Kidney capillary endothelial cell (primary cell): ENCODE data around the gene RSPH9.

Experiments used
- DNase-seq: peaks from one replicate; pipeline ENCODE4 v3.0.0-alpha.2; 2018; ENCODE audit warnings: low spot score

RSPH9 gene

GRCh38 chr6:43668151-43669028 is 23.6 kb downstream of the RSPH9 start:
- no peak for DNase-seq

DNA sequence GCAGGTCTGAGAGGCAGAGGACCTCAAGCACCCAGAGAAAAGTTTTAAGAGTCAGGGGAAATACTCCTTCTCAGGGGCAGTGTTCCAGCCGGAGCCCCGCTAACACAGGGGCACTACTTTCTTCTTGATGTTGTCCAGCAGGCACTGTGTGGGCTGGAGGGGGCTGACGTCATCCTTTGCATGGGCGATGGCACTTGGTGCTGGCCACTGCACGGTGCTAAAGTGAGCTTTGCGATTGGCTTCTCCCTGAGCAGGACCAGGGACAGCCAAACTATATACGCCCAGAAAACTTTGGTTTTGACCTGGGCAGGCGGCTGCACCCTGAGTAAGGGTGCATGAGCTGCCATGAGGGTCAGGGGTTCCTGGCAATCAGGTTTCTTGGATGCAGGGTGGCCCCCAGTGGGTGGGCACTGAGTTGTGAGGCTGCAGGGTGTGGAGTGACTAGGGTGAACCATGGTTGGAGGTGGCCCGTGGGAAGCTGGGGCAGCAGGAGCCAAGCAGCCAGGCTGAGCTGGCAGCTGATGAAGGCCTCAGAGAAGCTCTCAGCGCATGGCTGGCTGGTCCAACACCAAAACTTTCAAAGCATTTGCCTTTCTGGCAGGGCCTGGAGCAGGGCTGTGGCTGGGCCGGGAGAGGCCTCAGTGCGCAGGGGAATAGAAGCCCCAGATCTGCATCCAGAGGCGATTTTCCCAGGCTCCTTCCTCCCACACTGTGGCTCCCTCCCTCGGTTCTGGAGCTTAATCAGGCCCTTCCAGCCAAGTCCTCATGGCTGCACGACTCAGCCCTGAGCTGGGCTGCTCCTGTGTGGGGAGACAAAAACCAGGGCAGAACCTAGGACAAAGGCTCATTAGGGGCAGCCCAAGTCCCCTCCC is 24.4 kb downstream of the RSPH9 start:
- DNase-seq: no peak

- DNase-seq: no peak
Observed at GRCh38 chr6:43669922-43670622, 25.2 kb downstream of the RSPH9 start.

DNA sequence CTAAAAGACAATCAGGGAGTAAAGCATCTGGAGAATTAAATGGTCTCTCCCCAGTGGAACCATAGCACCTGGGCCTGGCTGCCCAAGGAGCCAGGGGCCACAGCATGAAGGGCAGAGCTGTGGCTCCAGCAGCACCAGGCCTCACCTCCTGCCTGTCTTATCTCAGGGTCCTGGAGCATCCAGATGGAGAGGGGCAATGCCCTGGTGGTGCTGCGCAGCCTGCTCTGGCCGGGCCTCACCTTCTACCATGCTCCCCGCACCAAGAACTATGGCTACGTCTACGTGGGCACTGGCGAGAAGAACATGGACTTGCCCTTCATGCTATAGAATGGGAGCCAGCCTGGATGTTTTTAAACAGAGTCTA is 25.8 kb downstream of the RSPH9 start:
- DNase-seq: no peak

- DNase-seq: no peak
Observed at GRCh38 chr6:43671011-43671800, 26.4 kb downstream of the RSPH9 start.

GRCh38 chr6:43671801-43672690 is 27.2 kb downstream of the RSPH9 start:
- DNase-seq: no peak

DNA sequence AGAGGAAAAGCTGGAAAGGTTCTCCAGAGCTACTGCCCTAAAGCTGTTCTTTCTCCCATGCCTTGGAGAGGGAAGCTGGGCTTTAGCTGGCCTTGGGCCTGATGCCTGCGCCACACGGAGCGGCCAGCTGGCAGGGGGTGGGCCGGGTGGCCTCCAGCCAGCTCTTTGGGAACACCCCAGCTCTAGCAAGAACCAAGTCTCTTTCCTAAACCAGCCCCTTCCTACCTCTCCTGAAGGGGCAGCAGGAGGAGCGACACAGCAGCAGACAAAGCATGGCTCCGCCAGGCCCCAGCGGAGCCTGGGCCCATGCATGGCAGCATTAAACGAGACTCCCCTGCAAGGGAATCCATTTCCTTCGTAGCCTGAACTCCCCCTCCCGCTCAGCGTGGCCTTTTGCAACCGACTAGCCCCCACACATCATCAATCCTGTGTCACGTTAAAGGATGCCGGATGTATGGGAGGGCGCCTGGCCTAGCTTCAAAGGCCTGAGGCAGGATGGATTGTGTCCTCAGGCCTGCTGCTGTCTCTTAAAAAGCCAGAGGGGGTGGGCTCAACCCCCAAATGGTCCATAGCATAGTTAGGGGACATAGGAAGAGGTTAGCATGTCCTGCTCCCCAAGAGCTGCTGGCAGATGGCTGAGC is 28.7 kb downstream of the RSPH9 start:
- no peak for DNase-seq

DNA sequence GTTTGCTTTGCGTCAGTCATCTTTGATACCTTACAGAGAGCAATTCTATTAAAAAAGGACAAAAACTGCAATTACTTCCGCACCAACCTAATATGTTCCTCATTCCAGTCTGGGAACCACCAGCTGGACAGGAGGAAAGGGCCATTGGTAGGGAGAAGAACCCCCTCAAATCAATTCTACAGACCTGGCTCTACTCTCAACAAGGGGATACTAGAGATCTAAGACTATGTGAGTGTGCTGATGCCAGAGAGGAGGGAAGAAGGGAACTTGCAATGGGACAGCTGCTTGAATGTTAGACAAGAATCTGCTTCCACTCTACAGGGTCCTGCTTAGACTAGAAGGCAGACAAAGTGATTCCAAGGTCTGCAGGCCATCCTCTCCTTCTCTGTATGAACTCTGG is 29.5 kb downstream of the RSPH9 start:
- no peak for DNase-seq

DNA sequence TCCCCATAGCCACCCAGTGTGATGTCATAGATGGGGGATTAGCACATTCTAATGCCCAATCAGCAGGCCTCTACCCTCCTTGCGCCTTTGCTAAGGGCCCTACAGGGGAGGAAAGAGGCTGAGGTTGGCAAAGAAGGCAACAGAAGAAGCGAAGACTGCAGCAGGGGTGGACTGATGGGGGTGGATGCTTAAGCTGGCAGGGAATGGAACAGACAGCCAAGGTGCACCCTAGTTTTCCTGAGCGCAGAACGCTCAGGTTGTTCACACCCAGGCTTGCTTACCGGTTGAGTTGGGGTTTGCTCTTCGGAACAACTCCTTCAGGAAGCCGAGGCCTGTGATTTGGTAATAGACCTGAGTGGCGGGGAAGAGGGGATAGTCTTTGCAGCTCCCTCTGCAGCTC is 30.1 kb downstream of the RSPH9 start:
- DNase-seq: no peak

DNA sequence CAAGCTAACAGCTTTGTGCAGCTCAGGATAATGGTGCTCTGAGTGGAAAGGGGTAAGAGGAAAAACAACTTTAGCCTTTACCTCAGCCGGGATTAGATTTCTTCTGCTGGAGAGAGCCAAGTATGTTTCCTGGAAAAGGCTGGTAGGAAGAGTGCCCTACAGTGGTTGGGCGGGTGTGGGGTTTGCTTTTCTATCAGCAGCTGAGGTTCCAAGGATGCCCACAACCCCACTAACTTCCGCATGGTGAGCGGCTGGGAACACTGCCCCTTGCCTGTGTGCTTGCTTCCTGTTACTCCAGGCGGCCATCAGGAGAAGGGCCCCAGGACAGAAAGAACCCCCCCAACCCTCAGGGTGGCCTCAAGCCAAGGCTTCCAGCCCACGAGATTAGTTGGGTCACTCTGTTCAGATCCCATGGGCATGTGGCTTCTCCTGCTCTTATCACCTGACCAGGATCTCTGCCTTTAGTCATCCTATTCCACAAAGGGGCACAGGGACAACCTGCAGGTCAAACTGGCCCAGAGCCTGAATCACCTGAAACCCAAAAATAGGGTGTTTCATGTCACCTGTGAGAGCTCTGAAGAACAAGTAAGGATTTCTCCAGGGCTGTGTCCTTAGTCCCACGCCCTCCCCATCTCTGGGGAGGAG is 32.2 kb downstream of the RSPH9 start:
- DNase-seq: no peak

DNA sequence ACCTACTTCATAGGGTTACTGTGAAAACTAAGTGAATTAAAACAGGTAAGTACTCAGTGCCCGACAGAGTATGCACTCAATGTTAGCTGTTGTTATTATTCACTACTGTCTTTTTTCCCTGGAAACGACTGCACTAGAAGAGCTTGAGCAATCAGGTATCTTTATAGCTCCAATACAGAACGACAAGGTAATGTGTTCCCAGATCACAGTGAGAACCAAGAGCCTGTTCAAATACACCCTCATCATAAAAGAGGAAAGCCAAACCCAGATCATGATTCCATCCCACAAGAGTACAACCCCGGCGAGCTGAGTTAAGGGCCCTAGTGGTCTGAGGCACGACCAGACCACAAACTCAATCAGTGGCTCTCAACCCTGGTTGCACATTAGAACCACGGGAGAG is 32.9 kb downstream of the RSPH9 start:
- no peak for DNase-seq

GRCh38 chr6:43678341-43678740 is 33.5 kb downstream of the RSPH9 start:
- no peak for DNase-seq

DNA sequence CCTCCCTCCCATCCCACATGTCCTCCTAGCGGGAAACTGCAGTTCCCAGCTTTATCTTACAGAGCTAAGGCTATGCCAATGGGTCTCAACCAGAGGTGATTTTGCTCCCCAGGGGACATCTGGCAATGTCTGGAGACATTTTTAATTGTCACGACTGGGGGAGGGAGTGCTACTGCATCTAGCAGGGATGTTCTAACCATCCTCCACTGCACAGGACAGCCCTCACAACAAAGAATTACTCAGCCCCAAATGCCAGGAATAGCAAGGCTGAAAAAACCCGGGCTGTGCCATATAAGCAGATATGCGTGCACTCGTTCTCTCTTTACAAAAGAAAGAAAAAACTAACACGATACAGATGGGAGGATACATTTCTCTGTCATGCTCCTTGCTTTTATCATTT is 34.2 kb downstream of the RSPH9 start:
- no peak for DNase-seq

DNA sequence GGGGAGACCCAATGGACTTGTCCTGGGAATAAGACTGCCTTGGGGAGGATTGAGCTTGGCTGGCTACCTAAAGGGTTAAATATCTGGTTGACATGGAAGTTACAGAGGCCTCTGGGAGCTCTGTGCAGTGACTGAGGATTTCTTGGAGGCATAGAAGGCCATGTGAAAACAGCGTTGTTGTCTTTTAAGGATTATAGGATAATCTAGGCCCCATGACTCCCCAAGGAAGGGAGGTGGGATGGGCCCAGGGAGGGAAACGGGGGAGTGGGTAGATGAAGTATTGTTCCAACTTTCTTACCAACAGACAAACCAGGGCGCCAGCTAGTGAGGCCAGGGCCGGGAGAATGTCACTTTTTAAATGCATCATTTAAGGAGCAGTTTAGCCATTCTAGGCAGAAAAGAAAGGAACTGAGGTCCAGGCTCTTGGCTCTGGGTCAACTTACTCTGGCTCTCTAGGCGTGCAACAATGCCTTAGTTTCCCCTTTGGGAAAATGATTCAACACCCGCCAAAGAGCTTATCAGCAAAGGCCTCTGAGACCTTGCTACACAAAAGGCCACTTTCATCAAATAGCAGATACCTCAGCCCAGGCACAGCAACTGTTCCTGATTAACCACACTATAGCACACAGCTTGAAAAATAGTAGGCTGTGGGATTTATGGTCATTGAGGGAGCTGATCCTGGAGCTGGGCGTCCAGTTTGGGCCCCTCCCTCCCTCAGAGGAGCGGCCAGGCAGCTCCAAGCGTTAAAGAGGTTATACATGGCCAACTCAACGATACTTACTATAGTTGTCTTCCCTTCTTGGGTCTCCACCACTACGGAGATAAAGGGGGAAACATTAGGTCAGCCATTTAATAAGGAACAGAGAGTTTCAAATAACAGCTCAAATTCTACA is 35.7 kb downstream of the RSPH9 start:
- DNase-seq: no peak

DNA sequence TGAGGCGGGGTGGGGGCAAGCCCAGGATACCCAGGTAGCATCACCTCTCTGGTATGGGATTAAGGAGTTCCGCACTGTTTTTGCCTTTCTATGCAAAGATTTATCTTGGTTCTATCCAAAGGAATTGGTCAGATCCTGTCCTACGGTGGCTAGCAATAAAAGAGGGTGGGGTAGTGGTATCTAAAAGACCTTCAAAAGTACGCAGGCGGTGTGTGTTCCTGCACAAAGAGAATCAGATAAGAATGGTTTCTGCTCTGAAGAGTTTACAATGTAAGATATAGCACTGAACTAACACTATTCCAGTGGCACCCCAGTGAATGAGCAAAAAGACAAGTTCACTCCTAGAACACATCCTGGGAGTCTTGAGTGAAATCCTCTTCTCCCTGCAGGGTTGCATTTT is 36.5 kb downstream of the RSPH9 start:
- DNase-seq: no peak

DNA sequence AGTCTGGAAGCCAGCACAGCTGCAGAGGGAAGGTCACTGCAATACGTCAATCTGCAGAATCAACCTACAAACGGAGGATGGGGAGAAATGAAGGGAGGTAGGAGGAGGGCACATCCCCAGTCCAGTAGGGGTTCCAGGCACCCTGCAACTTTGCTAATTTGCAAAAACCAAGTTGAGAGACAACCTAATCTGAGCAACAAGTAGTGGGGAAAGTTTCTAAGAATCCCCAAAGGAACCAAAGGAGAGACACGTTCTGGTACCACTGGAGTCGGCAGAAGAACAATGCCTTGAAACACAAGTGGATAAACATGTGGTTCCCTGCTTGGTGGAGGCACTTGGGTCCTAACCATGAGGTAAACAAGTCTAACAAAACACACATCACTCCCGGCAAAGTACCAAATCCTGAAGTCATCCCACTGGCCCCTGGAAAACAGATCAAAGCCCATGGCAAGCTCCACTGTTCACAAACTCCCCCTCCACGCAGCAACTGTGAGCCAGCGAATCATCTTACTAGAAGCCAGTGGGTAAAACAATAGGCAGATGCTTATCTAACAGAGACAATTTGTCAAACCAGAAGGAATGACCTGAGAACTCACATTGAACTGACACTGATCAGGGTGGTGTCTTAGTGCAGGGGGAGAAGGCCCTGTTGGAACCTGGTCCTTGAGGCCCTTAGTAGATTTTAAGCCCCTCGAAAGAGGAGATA is 38.0 kb downstream of the RSPH9 start:
- DNase-seq: no peak

DNA sequence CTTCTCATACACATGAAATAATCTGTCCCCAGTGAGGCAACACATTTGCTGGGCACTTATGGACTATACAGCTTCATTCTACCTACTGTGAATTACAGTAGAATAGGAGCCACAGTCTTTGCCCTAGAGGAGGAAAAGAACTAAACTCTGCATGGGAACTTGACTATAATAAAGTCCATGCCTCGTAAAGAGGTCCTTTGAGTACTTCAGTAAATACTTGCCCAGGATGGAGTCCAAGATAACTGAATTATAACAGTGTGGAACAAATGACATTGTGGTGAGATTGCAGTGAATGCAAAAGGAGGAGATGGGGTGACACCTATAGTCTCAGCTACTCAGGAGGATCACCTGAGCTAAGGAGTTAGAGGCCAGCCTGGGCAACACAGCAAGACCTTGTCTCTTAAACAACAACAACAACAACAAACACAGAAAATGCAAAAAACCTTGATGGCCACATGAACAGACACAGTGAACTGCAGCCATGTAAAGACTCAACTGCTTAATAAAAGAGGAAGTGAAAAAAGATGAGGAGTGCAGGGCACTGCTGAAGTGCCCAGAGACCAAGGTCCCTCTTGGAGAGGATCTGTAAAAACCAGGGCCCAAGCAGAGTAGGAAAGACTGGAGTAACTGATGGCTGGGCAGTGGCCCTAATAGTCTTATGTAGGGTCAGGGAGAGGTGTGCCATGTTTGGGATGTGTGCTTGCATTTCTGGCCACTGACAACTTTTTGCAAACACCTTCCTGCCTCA is 39.0 kb downstream of the RSPH9 start:
- DNase-seq: no peak
